ENCODE data around the gene PHLDA2. TPM values are rescaled to one million over a fixed set of nuclear protein-coding genes. Genes with fewer than 3 reads are reported as not detected.
A peak's percentile ranks its signal among the peaks of the same experiment; 100 is the strongest.

The PHLDA2 gene
- total and polyA plus RNA-seq, 2 donors: 1.1 to 18.9 TPM

GRCh38 chr11:2897048-2897447, 32.2 kb downstream of the PHLDA2 start:
- Histone ChIP-seq H3K36me3 (ENCODE audit: insufficient read depth) (no peaks in the 10 kb centered on the region), H3K4me1 (ENCODE audit: insufficient read depth) (peaks cover 1% of the 10 kb centered on the region), H3K27ac (ENCODE audit: low read depth) (no peak overlapping the region), H3K4me3 (ENCODE audit: low read depth, low read length) (no peak overlapping the region)
- 90% methylated on average over 6 of the region's 6 CpGs for WGBS
- no peak for DNase-seq (ENCODE audit: extremely low spot score)

GRCh38 chr11:2896047-2896446, 33.2 kb downstream of the PHLDA2 start:
- H3K27ac ChIP-seq (ENCODE audit: low read depth): no peak overlapping the region
- DNase-seq (ENCODE audit: extremely low spot score): no peak
- no peak overlapping the region for H3K4me3 ChIP-seq (ENCODE audit: low read depth, low read length)
- no peaks in the 10 kb centered on the region for H3K36me3 ChIP-seq (ENCODE audit: insufficient read depth)
- peaks cover 1% of the 10 kb centered on the region for H3K4me1 ChIP-seq (ENCODE audit: insufficient read depth)
- 83% methylated on average over 9 of the region's 9 CpGs for WGBS

- H3K4me1 ChIP-seq (ENCODE audit: insufficient read depth): peaks cover 1% of the 10 kb centered on the region
- no peak overlapping the region for H3K4me3 ChIP-seq (ENCODE audit: low read depth, low read length)
- no peak overlapping the region for H3K27ac ChIP-seq (ENCODE audit: low read depth)
- 87% methylated on average over 4 of the region's 4 CpGs for WGBS
- DNase-seq (ENCODE audit: extremely low spot score): no peak
- H3K36me3 ChIP-seq (ENCODE audit: insufficient read depth): no peaks in the 10 kb centered on the region
Observed at GRCh38 chr11:2893935-2894334, 35.3 kb downstream of the PHLDA2 start.

- Histone ChIP-seq H3K27ac (ENCODE audit: low read depth) (no peak overlapping the region), H3K4me1 (ENCODE audit: insufficient read depth) (peaks cover 1% of the 10 kb centered on the region), H3K4me3 (ENCODE audit: low read depth, low read length) (no peak overlapping the region), H3K36me3 (ENCODE audit: insufficient read depth) (no peaks in the 10 kb centered on the region)
- no peak for DNase-seq (ENCODE audit: extremely low spot score)
- WGBS: 58% methylated on average over 4 of the region's 4 CpGs
Observed at GRCh38 chr11:2892967-2893528, 36.2 kb downstream of the PHLDA2 start.

GRCh38 chr11:2892215-2892966, 36.8 kb downstream of the PHLDA2 start:
- Histone ChIP-seq H3K36me3 (ENCODE audit: insufficient read depth) (no peaks in the 10 kb centered on the region), H3K4me3 (ENCODE audit: low read depth, low read length) (peak overlapping the region; percentile 25), H3K27ac (ENCODE audit: low read depth) (peak overlapping the region; percentile 19), H3K4me1 (ENCODE audit: insufficient read depth) (peaks cover 1% of the 10 kb centered on the region)
- 5% methylated on average over 34 of the region's 34 CpGs for WGBS
- DNase-seq (ENCODE audit: extremely low spot score): no peak

- no peak overlapping the region for H3K4me3 ChIP-seq (ENCODE audit: low read depth, low read length)
- no peaks in the 10 kb centered on the region for H3K36me3 ChIP-seq (ENCODE audit: insufficient read depth)
- peaks cover 1% of the 10 kb centered on the region for H3K4me1 ChIP-seq (ENCODE audit: insufficient read depth)
- WGBS: 41% methylated on average over 17 of the region's 17 CpGs
- H3K27ac ChIP-seq (ENCODE audit: low read depth): peak overlapping the region; percentile 19
- DNase-seq (ENCODE audit: extremely low spot score): no peak
Observed at GRCh38 chr11:2891326-2892214, 37.6 kb downstream of the PHLDA2 start.

GRCh38 chr11:2890466-2891294, 38.5 kb downstream of the PHLDA2 start:
- no peak overlapping the region for H3K4me3 ChIP-seq (ENCODE audit: low read depth, low read length)
- H3K27ac ChIP-seq (ENCODE audit: low read depth): no peak overlapping the region

GRCh38 chr11:2889362-2890273, 39.6 kb downstream of the PHLDA2 start:
- Histone ChIP-seq H3K4me1 (ENCODE audit: insufficient read depth) (peaks cover 1% of the 10 kb centered on the region), H3K36me3 (ENCODE audit: insufficient read depth) (no peaks in the 10 kb centered on the region), H3K27ac (ENCODE audit: low read depth) (no peak overlapping the region), H3K4me3 (ENCODE audit: low read depth, low read length) (no peak overlapping the region)
- 85% methylated on average over 16 of the region's 16 CpGs for WGBS
- DNase-seq (ENCODE audit: extremely low spot score): no peak

More at GRCh38 chr11:2890466-2891294, 38.5 kb downstream of the PHLDA2 start:
- H3K36me3 ChIP-seq (ENCODE audit: insufficient read depth): no peaks in the 10 kb centered on the region
- H3K4me1 ChIP-seq (ENCODE audit: insufficient read depth): peaks cover 1% of the 10 kb centered on the region
- 53% methylated on average over 28 of the region's 28 CpGs for WGBS
- peak; percentile 59 for DNase-seq (ENCODE audit: extremely low spot score)

- no peak overlapping the region for H3K4me3 ChIP-seq (ENCODE audit: low read depth, low read length)
- H3K36me3 ChIP-seq (ENCODE audit: insufficient read depth): no peaks in the 10 kb centered on the region
- 34% methylated on average over 25 of the region's 25 CpGs for WGBS
- no peak overlapping the region for H3K27ac ChIP-seq (ENCODE audit: low read depth)
- peaks cover 1% of the 10 kb centered on the region for H3K4me1 ChIP-seq (ENCODE audit: insufficient read depth)
- peak; percentile 83 for DNase-seq (ENCODE audit: extremely low spot score)
Observed at GRCh38 chr11:2888266-2888968, 40.8 kb downstream of the PHLDA2 start.

- DNase-seq (ENCODE audit: extremely low spot score): no peak
- WGBS: 80% methylated on average over 11 of the region's 11 CpGs
- Histone ChIP-seq H3K4me3 (ENCODE audit: low read depth, low read length) (no peak overlapping the region), H3K36me3 (ENCODE audit: insufficient read depth) (no peaks in the 10 kb centered on the region), H3K4me1 (ENCODE audit: insufficient read depth) (peaks cover 1% of the 10 kb centered on the region), H3K27ac (ENCODE audit: low read depth) (no peak overlapping the region)
Observed at GRCh38 chr11:2887515-2888195, 41.6 kb downstream of the PHLDA2 start.

- H3K4me3 ChIP-seq (ENCODE audit: low read depth, low read length): no peak overlapping the region
- no peaks in the 10 kb centered on the region for H3K36me3 ChIP-seq (ENCODE audit: insufficient read depth)
- no peak for DNase-seq (ENCODE audit: extremely low spot score)
- 76% methylated on average over 5 of the region's 5 CpGs for WGBS
- H3K4me1 ChIP-seq (ENCODE audit: insufficient read depth): no peaks in the 10 kb centered on the region
- H3K27ac ChIP-seq (ENCODE audit: low read depth): no peak overlapping the region
Observed at GRCh38 chr11:2886936-2887335, 42.3 kb downstream of the PHLDA2 start.
